ENCODE data around the gene VIPR2. TPM values are rescaled to one million over a fixed set of nuclear protein-coding genes. Genes with fewer than 3 reads are reported as not detected.
"Not testable (repeated sequence)": the region's sequence is repeated elsewhere in the genome, so short reads cannot be mapped to it uniquely, and the experiment has no call there.

The VIPR2 gene
- total RNA-seq, 4 donors from 2014 or later, result 0.59 to 0.64 (median 0.60) TPM; not detected in 1

GRCh38 chr7:159083001-159083697, 61.5 kb downstream of the VIPR2 start:
- H3K27me3 ChIP-seq, result no peaks in the 10 kb centered on the region
- DNase-seq (ENCODE audit: low spot score in 2 of 2), result peak; percentile 19 to 68
- H3K27ac ChIP-seq, result no peak overlapping the region
- no peaks in the 10 kb centered on the region for H3K36me3 ChIP-seq
- WGBS, result 90% methylated on average over 10 of the region's 13 CpGs
- no peak overlapping the region for H3K4me3 ChIP-seq
- H3K4me1 ChIP-seq, result no peaks in the 10 kb centered on the region
- no peaks in the 10 kb centered on the region for H3K9me3 ChIP-seq
- TF ChIP-seq, protein P1, sequence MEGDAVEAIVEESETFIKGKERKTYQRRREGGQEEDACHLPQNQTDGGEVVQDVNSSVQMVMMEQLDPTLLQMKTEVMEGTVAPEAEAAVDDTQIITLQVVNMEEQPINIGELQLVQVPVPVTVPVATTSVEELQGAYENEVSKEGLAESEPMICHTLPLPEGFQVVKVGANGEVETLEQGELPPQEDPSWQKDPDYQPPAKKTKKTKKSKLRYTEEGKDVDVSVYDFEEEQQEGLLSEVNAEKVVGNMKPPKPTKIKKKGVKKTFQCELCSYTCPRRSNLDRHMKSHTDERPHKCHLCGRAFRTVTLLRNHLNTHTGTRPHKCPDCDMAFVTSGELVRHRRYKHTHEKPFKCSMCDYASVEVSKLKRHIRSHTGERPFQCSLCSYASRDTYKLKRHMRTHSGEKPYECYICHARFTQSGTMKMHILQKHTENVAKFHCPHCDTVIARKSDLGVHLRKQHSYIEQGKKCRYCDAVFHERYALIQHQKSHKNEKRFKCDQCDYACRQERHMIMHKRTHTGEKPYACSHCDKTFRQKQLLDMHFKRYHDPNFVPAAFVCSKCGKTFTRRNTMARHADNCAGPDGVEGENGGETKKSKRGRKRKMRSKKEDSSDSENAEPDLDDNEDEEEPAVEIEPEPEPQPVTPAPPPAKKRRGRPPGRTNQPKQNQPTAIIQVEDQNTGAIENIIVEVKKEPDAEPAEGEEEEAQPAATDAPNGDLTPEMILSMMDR (IDR thresholded peaks at IDR 0.05), result no peak
- TF ChIP-seq POLR2A (IDR thresholded peaks at IDR 0.05), result no peak
- no peak for TF ChIP-seq POLR2AphosphoS5 (IDR thresholded peaks at IDR 0.05)
- no peak for TF ChIP-seq EP300 (IDR thresholded peaks at IDR 0.05)

GRCh38 chr7:159082075-159082474, 62.6 kb downstream of the VIPR2 start:
- not testable (repeated sequence) for H3K9me3 ChIP-seq, H3K4me1 ChIP-seq, H3K27ac ChIP-seq, H3K4me3 ChIP-seq, H3K36me3 ChIP-seq, H3K27me3 ChIP-seq
- whole genome bisulfite sequencing, result 96% methylated on average over 3 of the region's 5 CpGs
- DNase-seq (ENCODE audit: low spot score in 2 of 2), result peak in 1 of 2 donors; percentile 15

- TF ChIP-seq POLR2AphosphoS5 (IDR thresholded peaks at IDR 0.05) (no peak), EP300 (IDR thresholded peaks at IDR 0.05) (no peak), POLR2A (IDR thresholded peaks at IDR 0.05) (no peak)
- TF ChIP-seq, protein P1 (IDR thresholded peaks at IDR 0.05), result no peak
- Histone ChIP-seq H3K9me3 (no peaks in the 10 kb centered on the region), H3K27ac (no peak overlapping the region), H3K27me3 (no peaks in the 10 kb centered on the region), H3K4me1 (no peaks in the 10 kb centered on the region), H3K4me3 (no peak overlapping the region), H3K36me3 (no peaks in the 10 kb centered on the region)
- peak in 1 of 2 donors; percentile 50 for DNase-seq (ENCODE audit: low spot score in 2 of 2)
- WGBS, result 93% methylated on average over 6 of the region's 6 CpGs
Observed at GRCh38 chr7:159078911-159079270, 65.8 kb downstream of the VIPR2 start.

GRCh38 chr7:159078193-159078910, 66.3 kb downstream of the VIPR2 start:
- no peaks in the 10 kb centered on the region for H3K9me3 ChIP-seq
- DNase-seq (ENCODE audit: low spot score in 2 of 2), result no peak
- H3K36me3 ChIP-seq, result no peaks in the 10 kb centered on the region
- no peak for TF ChIP-seq POLR2A (IDR thresholded peaks at IDR 0.05)
- no peak for TF ChIP-seq POLR2AphosphoS5 (IDR thresholded peaks at IDR 0.05)
- TF ChIP-seq, protein P1 (IDR thresholded peaks at IDR 0.05), result no peak
- TF ChIP-seq EP300 (IDR thresholded peaks at IDR 0.05), result no peak
- H3K4me3 ChIP-seq, result no peak overlapping the region
- H3K4me1 ChIP-seq, result no peaks in the 10 kb centered on the region
- H3K27ac ChIP-seq, result no peak overlapping the region
- no peaks in the 10 kb centered on the region for H3K27me3 ChIP-seq
- 60% methylated on average over 9 of the region's 9 CpGs for WGBS

- Histone ChIP-seq H3K4me1 (no peaks in the 10 kb centered on the region), H3K9me3 (no peaks in the 10 kb centered on the region), H3K27me3 (no peaks in the 10 kb centered on the region), H3K27ac (no peak overlapping the region), H3K4me3 (no peak overlapping the region), H3K36me3 (no peaks in the 10 kb centered on the region)
- TF ChIP-seq POLR2A (IDR thresholded peaks at IDR 0.05) (no peak), EP300 (IDR thresholded peaks at IDR 0.05) (no peak), POLR2AphosphoS5 (IDR thresholded peaks at IDR 0.05) (no peak)
- TF ChIP-seq, protein P1 (IDR thresholded peaks at IDR 0.05), result no peak
- DNase-seq (ENCODE audit: low spot score in 2 of 2), result no peak
Observed at GRCh38 chr7:159076333-159076732, 68.3 kb downstream of the VIPR2 start.

All from suprapubic skin (tissue), 4 donors.